Cortex of kidney (tissue), 1 donor: ENCODE measurements around the gene TACSTD2.
"Not testable (repeated sequence)": the region's sequence is repeated elsewhere in the genome, so short reads cannot be mapped to it uniquely, and the experiment has no call there.

Source experiments
- DNase-seq: peaks from one replicate; lab custom pipeline; 2025; lab: John Stamatoyannopoulos, UW

The TACSTD2 gene

GRCh38 chr1:58576727-58577653, at the start of gene TACSTD2:
Gene TACSTD2, minus strand, starts transcription at chr1:58577252. Its CDS starts 96 bp downstream, at chr1:58577156.
- DNase-seq, result no peak

DNA sequence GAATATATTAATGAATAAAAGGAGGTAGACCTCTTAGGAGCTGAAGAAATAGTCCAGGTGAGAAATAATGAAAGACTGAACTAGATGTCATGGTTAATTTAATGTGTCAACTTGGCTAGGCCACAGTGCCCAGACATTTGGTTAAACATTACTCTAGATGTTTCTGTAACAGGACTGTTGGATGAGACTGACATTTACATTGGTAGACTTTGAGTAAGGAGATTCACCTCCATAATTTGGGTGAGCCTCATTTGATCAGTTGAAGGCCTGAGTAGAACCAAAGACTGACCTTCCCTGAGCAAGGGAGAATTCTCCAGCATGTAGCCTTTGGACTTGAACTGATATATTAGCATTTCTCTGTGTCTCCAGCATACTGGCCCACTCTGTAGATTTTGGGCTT, 49.2 kb upstream of the TACSTD2 start:
- DNase-seq, result no peak

GRCh38 chr1:58623259-58623658, 46.2 kb upstream of the TACSTD2 start:
- not testable (repeated sequence) for DNase-seq

DNA sequence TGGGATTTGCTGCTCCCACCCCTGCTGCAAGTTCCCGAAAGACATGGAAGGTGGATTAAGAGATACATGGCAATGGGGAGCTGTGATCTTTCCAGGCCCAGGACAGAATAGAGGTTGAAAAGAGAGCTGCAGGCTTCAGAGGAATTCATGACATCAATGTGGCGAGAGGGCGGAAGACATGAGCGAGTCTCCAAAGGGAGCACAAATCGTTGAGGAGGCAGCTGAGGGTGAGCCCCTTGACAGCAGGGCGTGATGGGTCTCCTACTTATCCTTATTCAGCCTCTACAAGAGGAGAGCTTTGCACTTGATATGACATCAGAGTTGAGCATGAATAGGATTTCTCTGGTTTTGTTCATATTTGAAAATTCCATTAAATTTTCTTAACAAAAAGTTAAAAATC, 45.5 kb upstream of the TACSTD2 start:
- DNase-seq, result no peak

GRCh38 chr1:58621391-58621790, 44.3 kb upstream of the TACSTD2 start:
- DNase-seq, result no peak

DNA sequence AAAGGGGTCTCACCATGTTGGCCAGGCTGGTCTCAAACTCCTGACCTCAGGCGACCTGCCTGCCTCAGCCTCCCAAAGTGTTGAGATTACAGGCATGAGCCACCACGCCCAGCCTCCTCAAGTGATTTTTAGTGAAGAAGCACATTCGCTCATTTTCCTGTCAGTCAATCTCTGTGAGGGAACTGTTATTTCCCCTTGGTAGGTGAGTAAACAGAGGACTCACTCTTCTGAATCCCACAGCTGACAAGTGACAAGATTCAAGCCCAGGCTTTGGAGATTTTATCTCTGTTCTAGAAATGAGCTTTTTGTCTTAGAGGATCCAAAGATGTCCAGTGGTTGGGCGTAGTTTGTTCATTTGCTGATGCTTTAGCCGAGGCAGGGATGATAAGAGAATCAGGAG, 43.9 kb upstream of the TACSTD2 start:
- no peak for DNase-seq

- DNase-seq, result no peak
Measured at GRCh38 chr1:58620259-58620658, 43.2 kb upstream of the TACSTD2 start.

DNA sequence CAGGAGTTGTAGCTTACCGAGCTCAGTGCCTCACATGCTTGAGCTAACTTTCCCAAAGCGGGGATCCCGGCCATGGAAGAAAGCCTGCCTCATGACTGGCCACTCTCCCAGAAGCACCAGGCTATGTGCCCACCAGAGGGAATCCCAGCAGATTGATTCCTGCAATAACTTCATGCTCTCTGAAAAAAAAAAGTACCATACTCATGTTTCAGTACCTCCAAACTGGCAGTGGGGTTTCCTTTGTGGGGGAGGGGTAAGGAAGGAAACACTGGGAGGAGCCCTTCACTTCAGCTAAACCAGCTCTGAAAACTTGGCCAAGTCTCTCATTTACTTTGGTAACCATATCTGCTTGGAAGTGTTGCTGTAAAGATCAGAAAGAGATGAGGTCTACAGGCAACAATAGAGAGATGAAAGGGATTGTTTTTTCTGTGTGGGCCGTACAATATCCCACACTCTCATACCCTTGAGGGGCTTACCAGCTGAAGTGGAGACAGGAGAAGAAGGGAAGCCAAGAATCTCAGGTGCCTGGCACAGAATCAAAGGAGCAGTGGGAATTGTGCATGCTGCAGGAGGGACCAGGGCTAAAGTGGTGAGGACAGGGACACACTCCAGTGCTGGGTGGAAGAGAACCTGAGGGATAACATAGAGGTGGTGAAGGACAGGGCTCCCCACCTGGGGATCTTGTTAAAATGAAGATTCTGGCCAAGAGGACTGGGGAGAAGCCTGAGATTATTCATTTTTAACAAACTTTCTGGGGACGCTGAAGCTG, 42.4 kb upstream of the TACSTD2 start:
- DNase-seq, result no peak

DNA sequence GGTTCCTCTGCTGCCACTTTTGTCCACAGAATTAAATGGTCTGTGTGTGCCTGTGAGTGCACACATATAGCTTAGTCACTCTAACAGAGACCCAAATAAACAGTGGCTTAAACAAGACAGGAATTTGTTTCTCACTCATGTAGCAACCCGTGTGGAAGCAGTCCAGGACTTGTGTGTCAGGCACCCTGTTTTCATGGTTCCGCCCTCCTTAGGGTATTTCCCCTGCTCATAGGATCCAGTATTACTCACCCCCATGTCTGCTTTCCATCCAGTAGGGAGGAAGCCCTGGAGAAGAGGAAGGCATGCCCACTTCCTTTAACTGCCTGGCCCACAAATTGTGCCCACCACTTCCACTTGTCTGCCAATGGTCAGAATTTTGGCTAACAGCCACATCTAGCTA, 41.3 kb upstream of the TACSTD2 start:
- no peak for DNase-seq

DNA sequence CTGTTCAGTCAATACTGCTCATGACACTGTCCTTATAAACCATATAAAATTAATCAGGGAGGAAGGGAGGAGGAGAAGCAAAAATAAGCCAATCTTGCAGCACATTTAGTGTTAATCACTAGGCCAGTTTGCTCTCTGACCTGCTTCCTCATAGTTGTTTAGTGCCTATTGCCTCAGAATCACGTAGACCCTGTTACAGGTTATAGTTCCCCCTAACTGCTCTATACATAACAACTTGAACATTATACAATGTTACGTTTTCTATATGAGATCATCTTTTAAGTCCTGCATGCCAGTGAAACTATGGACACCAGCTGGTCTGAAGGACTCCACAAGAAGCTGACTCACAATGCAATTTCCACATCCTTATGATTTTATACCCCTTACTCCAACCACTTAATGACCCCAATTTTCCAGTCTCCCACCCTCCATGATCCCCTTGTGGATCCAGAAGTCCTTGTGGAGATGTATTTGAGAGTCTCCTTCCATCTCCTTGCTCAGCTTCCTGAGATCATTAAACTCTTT, 34.9 kb upstream of the TACSTD2 start:
- no peak for DNase-seq

DNA sequence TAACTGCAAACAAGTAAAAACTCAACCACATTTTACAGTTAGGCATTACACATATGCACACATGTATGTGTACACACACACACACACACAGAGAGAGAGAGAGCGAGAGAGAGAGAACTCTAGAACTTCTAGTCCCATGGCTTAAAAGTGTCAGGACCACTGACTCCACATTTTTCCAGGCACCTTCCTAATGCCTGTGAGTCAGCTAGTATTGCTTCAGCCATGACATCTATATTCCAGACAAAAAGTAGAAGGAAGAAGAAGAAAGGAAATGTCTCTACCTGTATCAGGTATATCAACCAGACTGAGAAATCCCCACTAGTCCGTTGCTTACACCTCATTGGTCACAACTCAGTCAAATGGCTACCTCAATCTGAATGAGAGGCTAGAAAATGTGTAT, 31.9 kb upstream of the TACSTD2 start:
- no peak for DNase-seq

DNA sequence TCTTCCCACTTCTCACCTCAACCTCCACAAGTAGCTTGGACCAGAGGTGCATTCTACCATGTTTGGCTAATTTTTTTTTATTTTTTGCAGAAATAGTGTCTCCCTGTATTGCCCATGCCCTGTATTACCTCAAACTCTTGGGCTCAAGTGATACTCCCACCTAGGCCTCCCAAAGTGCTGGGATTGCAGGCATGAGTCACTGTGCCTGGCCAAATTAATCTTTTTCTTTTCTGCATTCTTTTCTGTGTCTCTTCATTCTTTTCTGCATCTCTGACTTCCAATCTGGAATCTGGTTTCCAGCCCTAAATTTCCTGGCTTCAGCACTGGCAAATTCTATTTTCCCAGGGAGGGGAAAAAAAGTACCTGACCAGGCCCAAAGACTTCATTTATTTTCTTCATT, 31.2 kb upstream of the TACSTD2 start:
- no peak for DNase-seq

DNA sequence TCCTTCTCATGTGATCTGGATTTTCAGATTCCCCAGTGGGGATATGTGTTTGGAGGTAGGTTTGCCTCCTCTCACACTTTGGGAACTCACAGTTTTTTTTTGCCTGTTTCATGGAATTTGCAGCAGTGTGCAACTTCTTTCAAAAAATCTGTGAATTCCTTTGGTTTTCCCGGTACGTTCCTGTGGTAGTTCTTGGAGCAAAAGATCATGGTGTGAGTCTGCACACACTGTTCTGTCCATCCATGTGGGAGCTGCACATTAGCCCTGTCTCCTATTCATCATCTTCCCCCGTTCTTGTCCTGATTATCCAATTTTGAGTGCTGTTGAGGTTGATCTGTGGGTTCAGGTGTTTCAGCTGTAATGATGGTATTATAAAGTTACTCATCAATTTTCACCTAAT, 30.3 kb upstream of the TACSTD2 start:
- no peak for DNase-seq

DNA sequence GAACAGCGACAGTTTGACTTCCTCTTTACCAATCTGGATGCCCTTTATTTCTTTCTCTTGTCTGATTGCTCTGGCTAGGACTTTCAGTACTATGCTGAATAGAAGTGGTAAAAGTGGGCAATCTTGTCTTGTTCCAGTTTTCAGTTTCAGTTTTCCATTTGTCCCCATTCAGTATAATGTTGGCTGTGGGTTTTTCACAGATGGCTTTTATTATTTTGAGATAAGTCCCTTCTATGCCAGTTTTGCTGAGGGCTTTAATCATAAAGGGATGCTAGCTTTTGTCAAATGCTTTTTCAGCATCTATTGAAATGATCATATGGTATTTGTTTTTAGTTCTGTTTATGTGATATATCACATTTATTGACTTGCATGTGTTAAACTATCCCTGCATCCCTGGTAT, 24.9 kb upstream of the TACSTD2 start:
- DNase-seq, result not testable (repeated sequence)

DNA sequence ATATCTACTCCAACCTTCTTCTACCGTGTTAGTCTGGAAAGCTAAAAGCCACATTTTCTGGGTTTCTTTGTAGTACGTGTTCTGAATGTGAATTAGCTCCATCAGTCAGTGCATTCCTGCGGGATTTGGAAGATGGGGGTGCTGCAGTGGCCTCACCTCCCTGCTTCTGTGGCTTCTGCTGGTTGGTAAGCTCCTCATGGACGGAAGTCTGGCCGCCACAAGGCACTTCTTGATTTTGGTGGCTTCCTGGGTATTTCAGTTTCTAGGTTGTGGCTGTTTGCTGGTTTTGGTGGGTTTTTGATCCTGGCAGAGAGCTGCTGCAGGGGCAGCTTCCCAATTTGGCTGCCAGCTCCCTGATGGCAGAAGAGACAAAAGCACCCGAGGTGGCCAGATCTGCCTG, 20.9 kb upstream of the TACSTD2 start:
- no peak for DNase-seq

DNA sequence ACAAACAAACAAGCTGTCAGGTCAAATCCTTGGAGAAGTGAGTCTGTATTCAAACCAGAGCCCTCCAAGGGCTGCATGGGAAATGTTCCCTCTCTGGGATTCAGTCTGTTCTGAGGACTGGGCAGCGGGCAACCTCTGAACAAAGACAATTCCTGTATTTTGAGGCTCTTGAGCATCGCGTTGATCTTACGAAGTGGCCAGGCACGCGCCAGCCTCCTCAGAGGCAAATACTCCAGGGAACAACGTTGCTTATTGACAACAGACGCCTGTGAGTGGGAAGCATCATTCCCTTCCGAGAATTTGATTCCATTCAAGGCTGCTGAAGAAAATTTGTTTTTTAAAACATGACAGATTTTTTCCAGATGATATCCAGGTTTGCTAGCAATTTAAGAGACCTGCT, 20.0 kb upstream of the TACSTD2 start:
- DNase-seq, result no peak

DNA sequence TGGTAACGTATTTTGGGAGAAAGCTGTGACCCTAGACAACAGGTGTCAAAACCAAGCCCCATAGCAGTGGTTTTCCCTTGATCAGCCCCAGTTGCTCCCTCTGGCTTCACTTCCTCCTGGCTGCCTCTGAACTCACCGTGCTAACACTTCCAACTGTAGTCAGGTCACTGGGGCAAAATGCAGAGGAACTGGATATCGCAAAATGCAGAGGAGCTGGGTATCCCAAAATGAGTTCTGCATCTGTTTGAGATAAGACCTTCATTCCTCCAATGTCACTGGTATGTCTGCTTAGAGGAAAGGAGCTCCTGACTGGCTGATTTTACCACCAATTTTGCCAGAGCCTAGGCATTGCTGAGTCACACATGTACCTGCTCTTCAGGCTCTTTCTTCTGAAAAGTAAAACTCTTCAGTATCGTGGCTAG, 19.6 kb upstream of the TACSTD2 start:
- DNase-seq, result no peak

- no peak for DNase-seq
Measured at GRCh38 chr1:58594546-58594945, 17.5 kb upstream of the TACSTD2 start.

DNA sequence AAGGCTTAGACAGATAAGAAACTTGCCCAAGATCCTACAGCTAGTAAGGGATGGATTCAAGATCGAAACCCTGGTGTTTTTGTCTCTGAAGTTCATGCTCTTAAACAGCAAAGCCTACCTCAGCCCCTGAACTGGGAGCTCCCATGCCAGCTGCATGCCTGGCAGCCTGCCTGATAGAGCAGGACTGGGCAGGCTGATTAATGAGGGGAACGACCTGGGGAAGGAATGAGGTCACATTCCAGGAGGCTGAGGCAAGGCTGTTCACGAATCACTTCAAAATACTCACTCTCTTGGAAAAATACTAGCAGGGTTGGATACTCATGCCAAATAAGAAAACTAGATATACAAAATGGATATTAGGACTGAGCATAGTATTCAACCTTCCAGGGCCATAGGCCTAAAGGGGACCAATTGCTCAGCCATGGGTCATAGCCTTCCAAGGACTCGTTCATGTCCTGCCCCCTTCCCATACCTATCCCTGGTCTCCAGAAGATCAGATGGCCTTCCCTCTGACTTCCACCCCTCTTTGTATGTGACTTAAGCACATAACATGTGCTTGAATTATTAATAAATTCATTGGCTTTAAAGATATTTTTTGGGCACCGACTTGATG, 15.6 kb upstream of the TACSTD2 start:
- DNase-seq, result no peak

DNA sequence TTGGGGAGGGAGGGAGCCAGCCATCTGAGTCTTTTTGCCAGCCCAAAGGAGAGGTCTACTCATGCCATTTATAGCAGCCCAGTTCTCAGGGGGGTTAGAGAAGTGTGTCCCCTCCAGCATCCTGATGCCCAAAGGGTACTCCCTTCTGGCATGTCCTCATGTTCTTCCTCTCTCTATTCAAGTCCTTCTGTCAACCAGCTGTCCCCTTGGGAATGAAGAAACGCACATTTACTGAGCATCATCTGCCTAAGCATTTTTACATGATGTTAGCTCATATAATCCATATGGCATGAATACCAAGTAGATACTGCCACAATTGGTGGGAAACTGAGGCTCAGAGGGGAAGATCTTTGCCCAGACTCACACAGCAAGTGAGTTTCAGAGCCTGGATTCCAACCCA, 14.8 kb upstream of the TACSTD2 start:
- no peak for DNase-seq

- DNase-seq, result no peak
Measured at GRCh38 chr1:58590019-58590418, 13.0 kb upstream of the TACSTD2 start.

GRCh38 chr1:58588396-58588795, 11.3 kb upstream of the TACSTD2 start:
- DNase-seq, result no peak
